Panc1 (cell line): Measurements from ENCODE around the gene RBMS1.

Experiments used
- CTCF ChIP-seq: fragments of 450-650 bp; IDR thresholded peaks from 2 replicates; pipeline ENCODE4 v1.5.1; 2017; ENCODE audit warnings: mild to moderate bottlenecking
- POLR2AphosphoS5 ChIP-seq: IDR thresholded peaks from 2 replicates; pipeline ENCODE4 v1.6.1; 2012; ENCODE audit warnings: mild to moderate bottlenecking, low read depth, low read length, moderate library complexity
- REST ChIP-seq, 2 experiments: IDR thresholded peaks; 2 replicates each; pipeline ENCODE4 v1.6.1; 2011 to 2012; ENCODE audit warnings: low read depth in 2 of 2, control low read depth in 1 of 2, low read length in 1 of 2, mild to moderate bottlenecking in 1 of 2, moderate library complexity in 1 of 2; ENCODE audit not compliant: insufficient read depth in 1 of 2
- SIN3A ChIP-seq: IDR thresholded peaks from 2 replicates; pipeline ENCODE4 v1.6.1; 2012; ENCODE audit warnings: low read depth, mild to moderate bottlenecking, low read length, moderate library complexity, borderline replicate concordance; ENCODE audit not compliant: insufficient read depth
- TCF7L2 ChIP-seq: IDR thresholded peaks from 2 replicates; pipeline ENCODE4 v1.6.1; 2011; ENCODE audit warnings: mild to moderate bottlenecking, low read depth, low read length, inconsistent platforms

GRCh38 chr2:160300203-160300602, 193.4 kb downstream of the RBMS1 start:
- TF ChIP-seq CTCF (no peak), SIN3A (no peak), POLR2AphosphoS5 (no peak), REST (IDR thresholded peaks at IDR 0.05; ENCODE audit: insufficient read depth in 1 of 2, low read depth in 2 of 2, low read length in 1 of 2) (no peak), TCF7L2 (no peak)
